ENCODE data around the gene FRYL.

Gene FRYL

GRCh38 chr4:48792348-48793006, 12.4 kb upstream of the FRYL start:
- TF ChIP-seq GATA2 (IDR thresholded peaks at IDR 0.05; ENCODE audit: low read depth, low read length): no peak
- TF ChIP-seq GATA3 (IDR thresholded peaks at IDR 0.05; ENCODE audit: low read depth, low read length): no peak

- TF ChIP-seq GATA3 (IDR thresholded peaks at IDR 0.05; ENCODE audit: low read depth, low read length): no peak
Measured at GRCh38 chr4:48791313-48791712, 11.2 kb upstream of the FRYL start.

GRCh38 chr4:48790561-48790960, 10.5 kb upstream of the FRYL start:
- TF ChIP-seq GATA2 (IDR thresholded peaks at IDR 0.05; ENCODE audit: low read depth, low read length): no peak
- TF ChIP-seq GATA3 (IDR thresholded peaks at IDR 0.05; ENCODE audit: low read depth, low read length): no peak

GRCh38 chr4:48787056-48787455, 7.0 kb upstream of the FRYL start:
- TF ChIP-seq GATA2 (IDR thresholded peaks at IDR 0.05; ENCODE audit: low read depth, low read length) (no peak), GATA3 (IDR thresholded peaks at IDR 0.05; ENCODE audit: low read depth, low read length) (no peak)

GRCh38 chr4:48786549-48786948, 6.5 kb upstream of the FRYL start:
- no peak for TF ChIP-seq GATA3 (IDR thresholded peaks at IDR 0.05; ENCODE audit: low read depth, low read length)
- no peak for TF ChIP-seq GATA2 (IDR thresholded peaks at IDR 0.05; ENCODE audit: low read depth, low read length)

- TF ChIP-seq GATA3 (IDR thresholded peaks at IDR 0.05; ENCODE audit: low read depth, low read length) (no peak), GATA2 (IDR thresholded peaks at IDR 0.05; ENCODE audit: low read depth, low read length) (no peak)
Measured at GRCh38 chr4:48785302-48785701, 5.2 kb upstream of the FRYL start.

GRCh38 chr4:48781968-48782367, 1.9 kb upstream of the FRYL start:
- no peak for TF ChIP-seq GATA3 (IDR thresholded peaks at IDR 0.05; ENCODE audit: low read depth, low read length)

- TF ChIP-seq GATA2 (IDR thresholded peaks at IDR 0.05; ENCODE audit: low read depth, low read length): no peak
- TF ChIP-seq GATA3 (IDR thresholded peaks at IDR 0.05; ENCODE audit: low read depth, low read length): no peak
Measured at GRCh38 chr4:48780865-48781214, 761 bp upstream of the FRYL start.

- TF ChIP-seq GATA3 (IDR thresholded peaks at IDR 0.05; ENCODE audit: low read depth, low read length): no peak
- no peak for TF ChIP-seq GATA2 (IDR thresholded peaks at IDR 0.05; ENCODE audit: low read depth, low read length)
Measured at GRCh38 chr4:48779095-48779997, 733 bp downstream of the FRYL start.

- no peak for TF ChIP-seq GATA2 (IDR thresholded peaks at IDR 0.05; ENCODE audit: low read depth, low read length)
- no peak for TF ChIP-seq GATA3 (IDR thresholded peaks at IDR 0.05; ENCODE audit: low read depth, low read length)
Measured at GRCh38 chr4:48778431-48779094, 1.5 kb downstream of the FRYL start.

- TF ChIP-seq GATA3 (IDR thresholded peaks at IDR 0.05; ENCODE audit: low read depth, low read length): peak; percentile 56
- peak; percentile 60 for TF ChIP-seq GATA2 (IDR thresholded peaks at IDR 0.05; ENCODE audit: low read depth, low read length)
Measured at GRCh38 chr4:48777739-48778138, 2.3 kb downstream of the FRYL start.

GRCh38 chr4:48774760-48775710, 5.0 kb downstream of the FRYL start:
- no peak for TF ChIP-seq GATA3 (IDR thresholded peaks at IDR 0.05; ENCODE audit: low read depth, low read length)
- TF ChIP-seq GATA2 (IDR thresholded peaks at IDR 0.05; ENCODE audit: low read depth, low read length): no peak

GRCh38 chr4:48772556-48772955, 7.5 kb downstream of the FRYL start:
- TF ChIP-seq GATA3 (IDR thresholded peaks at IDR 0.05; ENCODE audit: low read depth, low read length) (no peak), GATA2 (IDR thresholded peaks at IDR 0.05; ENCODE audit: low read depth, low read length) (no peak)
